NCI-H1105 (cell line): Measurements from ENCODE around the gene PARD6G.

Experiments
- DNase-seq: peaks from one replicate; lab custom pipeline; 2025; lab: John Stamatoyannopoulos, UW

The PARD6G gene

DNA sequence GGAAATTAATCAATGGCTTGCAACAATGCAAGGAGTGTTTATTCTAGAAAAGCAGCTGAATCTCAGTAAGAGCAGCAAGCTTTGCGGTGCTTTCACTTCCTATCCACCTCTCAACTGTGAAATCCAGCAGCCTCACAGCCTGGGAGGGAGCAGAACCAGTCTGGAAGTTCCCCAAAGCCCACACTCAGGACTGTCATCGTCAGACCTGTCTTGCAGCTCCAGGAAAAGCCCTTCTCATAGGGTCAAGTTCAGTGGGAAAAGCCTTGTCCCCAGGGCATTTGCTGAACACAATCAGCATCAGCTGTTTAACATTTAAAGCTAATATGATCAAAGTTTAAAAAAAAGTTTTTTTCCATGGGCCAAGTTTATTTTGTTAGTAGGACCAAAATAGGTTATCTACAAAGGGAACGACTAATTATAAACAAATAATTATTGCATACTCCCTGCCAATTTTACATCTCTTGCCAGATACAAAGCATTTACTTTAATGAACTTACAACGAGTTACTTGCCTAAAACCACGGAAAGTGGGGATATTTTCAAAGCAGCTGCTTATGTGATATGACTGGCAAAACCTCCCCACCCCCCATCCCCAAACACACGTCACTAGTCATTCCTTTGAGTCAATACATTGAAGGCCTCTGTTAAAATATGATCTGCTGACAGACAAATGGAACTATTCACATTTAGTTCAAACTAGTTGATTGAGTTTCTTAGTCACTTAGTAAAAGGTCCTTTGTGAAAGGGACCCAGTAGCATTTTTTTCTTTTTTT lies 36.8 kb downstream of the PARD6G start:
- no peak for DNase-seq

DNA sequence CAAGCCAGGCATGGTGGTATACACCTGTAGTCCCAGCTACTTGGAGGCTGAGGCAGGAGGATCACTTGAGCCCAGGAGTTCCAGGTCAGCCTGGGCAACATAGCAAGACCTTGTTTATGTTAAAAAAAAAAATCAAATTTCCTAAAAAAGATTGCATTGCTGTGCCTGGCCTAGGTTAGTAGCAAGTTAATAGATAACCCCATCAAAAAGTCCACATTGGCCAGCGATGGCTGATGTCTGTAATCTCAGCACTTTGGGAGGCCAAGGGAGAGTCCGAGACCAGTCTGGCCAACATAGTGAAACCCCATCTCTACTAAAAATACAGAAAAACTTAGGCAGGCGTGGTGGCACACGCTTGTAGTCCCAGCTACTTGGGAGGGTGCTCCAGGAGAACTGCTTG lies 38.7 kb downstream of the PARD6G start:
- DNase-seq = no peak

GRCh38 chr18:80205294-80205693 lies 42.0 kb downstream of the PARD6G start:
- DNase-seq = no peak

DNA sequence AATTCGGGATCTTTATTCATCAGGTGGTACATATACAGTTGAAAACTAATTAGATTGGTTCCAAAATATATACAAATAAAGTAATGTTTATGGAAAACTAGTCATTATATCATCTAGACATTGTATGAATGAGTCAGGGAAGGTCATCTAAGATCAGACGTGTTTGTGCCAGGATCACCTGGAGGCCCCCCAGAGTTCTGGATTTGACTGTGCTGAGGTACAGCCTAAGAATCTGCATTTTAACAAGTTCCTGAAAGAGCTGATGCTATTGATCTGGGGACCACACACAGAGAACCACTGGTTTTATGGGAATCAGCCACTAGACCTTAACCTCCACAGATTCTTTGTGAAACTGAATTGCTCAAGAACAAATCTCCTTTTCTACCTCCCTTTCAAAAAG lies 43.2 kb downstream of the PARD6G start:
- DNase-seq = no peak

DNA sequence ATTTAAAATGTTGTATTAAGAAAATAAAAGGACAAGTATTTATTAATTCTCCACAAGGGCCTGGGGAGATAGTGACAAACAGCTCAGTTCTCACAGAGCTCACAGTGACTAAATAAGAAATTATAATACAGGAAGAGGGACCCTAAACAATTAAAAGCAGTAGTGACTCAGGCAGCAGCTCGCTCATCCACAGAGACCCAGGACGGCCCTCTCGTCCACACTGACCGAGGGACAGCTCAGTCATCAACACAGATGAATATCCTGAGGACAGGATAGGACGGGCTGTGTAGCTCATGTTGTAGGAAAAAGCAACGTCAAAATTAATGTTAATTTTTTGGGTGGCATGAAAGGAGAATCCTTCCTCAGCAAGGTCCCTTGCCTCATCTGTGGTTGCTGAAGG lies 44.1 kb downstream of the PARD6G start:
- no peak for DNase-seq

GRCh38 chr18:80202264-80202998 lies 44.9 kb downstream of the PARD6G start:
- no peak for DNase-seq

GRCh38 chr18:80201739-80202138 lies 45.6 kb downstream of the PARD6G start:
- DNase-seq = no peak

- DNase-seq = no peak
Measured at GRCh38 chr18:80200932-80201672, 46.2 kb downstream of the PARD6G start.

DNA sequence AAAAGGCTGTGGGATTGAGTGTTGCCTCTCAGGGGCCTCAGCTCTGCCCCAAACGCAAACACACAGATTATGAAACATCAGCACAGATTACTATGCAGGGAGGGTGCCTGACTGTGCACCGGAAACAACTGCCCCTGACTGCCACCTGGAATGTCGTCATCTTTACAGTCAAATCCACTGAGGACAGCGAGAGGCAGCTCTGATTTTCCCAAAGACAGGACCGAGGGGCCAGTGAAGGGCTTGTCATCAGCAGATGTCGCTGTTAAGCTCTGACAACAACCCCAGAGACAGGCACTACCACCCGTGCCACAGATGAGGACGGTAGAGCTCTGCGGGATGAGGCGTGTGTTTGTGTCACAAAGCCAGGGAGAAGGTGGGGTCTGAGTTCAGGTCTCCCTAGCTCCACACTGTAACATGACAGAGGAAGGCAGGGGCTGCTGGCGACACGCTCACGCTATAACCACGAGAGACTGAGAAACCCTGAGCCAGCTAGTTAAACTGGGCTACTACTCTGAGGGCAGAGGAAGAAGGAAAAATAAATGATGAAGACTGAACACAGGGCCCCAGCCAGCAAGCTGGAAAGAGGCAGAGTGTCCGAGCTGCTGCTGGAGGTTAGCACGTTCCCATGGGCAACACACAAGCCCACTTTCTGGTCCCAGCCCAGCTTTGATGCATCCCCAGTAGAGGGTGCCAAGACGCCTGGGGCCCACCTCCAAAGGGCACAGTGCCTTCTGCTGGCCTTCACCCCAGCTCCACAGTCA lies 47.0 kb downstream of the PARD6G start:
- DNase-seq = no peak

DNA sequence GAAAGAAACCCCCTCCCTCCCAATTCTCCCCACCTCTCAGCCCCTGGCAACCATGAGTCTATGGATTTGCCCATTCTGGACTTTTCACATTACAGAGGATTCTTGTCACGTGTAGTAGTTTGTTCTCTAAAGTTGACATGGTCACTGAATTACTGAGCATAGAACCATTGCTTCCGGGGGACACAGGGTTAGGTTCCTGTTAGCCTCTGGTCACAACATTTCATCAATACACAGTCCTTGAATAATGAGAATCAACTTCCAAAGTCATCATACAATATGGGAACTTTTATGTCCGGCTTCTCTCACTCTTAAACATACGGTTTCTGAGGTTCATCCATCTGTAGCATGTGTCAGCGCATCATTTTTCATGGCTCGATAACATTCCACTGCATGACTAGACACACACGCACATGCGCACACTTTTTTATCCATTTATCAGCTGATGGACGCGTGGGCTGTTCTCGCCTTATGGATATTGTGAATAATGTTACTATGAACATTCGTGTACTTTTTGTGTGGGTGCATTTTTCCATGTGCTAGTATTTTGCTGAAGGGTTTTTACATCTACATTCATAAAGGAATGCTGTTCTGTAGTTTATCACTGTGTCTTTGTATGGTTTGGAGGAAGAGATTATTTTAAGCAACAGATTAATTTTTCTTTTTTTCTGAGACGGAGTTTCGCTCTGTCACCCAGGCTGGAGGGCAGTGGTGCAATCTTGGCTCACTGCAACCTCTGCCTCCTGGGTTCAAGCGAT lies 48.1 kb downstream of the PARD6G start:
- no peak for DNase-seq

DNA sequence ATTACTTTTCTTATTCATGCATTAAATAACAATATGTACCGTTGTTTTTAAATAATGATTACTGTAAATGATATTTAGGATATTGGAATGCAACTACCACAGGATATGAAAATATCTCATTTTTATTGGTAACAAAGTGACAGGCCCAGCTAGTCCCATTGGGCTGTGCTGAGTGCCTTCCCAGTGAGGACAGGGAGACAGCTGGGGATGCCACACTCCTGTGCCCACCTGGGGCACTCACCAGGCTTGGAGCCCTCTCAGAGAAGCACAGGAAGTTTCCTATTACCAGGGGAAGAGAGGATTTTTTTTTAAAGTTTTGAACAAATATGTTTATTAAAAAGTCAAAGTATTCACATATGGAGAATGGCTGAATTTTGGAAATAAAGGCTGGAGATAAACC lies 48.9 kb downstream of the PARD6G start:
- no peak for DNase-seq

DNA sequence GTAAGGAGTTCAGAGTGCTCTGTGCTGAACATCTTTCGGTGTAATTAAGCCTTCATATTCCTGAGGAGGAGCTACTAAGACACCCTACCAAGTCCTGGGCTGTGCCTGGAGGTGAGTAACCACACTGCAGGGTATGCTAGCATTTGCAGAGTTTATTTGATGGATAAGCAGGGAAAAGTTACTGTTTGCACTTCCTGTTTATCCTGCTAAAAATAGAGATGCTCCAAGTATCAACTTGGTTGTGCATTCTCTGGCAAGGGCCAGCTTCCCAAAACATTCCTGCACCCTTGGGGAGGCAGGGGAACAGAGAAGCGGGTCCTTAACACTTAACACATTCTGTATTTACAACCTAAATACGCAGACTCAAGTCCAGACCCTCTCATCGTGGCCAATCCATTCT lies 49.8 kb downstream of the PARD6G start:
- no peak for DNase-seq

- no peak for DNase-seq
Measured at GRCh38 chr18:80196528-80197320, 50.6 kb downstream of the PARD6G start.

- no peak for DNase-seq
Measured at GRCh38 chr18:80194874-80195570, 52.3 kb downstream of the PARD6G start.

DNA sequence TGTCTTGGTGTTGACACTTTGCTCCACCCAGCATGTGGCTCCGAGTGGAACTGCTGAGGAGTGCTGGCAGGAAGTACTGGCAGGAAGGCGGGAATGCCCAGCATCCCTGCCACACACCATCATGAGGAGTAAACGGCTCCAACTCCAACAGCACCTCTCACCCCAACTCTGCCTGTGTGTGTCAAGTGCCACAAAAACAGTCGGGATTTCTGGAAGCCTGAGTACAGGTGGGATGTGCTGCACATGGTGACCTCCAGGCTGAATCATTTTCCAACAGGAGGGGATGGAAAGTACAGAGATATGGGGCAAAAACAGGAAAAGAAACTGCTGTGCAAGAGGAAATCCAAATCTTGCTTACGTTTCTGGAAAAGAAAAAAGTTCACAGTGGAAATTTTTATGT lies 53.6 kb downstream of the PARD6G start:
- DNase-seq = no peak

DNA sequence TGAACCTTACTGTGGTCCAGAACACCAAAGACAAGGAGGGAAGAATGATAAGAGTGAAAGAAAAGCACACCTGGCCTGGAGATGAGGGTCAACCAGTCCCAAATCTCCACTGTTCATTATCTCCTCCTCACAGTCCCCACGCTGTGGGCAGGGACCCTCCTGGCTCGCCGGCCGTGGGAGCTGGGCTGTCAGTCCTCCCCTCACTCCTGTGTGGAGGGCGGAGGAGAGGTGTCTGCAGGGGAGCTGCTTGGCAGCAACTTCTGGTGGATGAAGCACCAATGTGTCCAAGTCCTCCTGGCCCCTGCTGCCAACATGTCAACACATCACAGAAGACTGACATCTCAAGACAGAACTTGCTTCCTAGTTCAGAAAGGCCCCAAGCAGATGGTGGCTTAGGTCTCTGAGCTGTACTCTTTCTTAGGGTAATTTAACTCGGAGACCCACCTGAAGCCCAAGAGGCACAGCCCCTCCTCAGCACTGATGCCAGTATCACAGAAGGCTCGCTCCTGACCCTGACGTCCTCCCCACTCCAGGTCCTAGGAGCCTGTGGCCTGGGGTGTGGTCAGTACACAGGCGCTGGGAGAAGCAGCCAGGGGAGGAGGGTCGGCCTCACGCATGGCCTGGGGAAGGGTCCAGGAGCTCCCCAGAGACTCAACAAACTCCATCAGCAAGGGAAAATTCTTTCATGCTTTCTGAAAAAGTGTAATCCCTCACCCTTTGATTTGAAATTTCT lies 54.5 kb downstream of the PARD6G start:
- DNase-seq = no peak

- DNase-seq = no peak
Measured at GRCh38 chr18:80191907-80192652, 55.2 kb downstream of the PARD6G start.

DNA sequence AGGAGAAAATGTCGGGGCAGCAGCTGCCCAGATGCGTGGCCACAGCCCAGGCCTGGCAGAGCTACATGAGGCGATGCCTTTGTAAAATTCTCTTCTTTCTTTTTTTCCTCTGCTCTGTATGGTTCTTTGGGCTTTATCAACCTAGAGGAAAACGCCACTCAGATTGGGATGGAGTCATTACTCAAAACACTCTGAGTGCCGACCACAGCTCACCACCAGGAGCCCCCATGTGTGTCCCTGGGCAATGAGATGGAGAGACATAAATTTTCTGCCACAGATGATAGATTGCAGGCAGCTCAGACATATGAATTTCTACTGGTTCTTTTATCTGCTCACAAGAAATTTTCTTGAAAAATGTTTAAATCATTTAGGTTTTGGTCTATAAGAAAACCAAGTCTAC lies 56.0 kb downstream of the PARD6G start:
- no peak for DNase-seq

GRCh38 chr18:80190311-80190710 lies 57.0 kb downstream of the PARD6G start:
- DNase-seq = no peak
